ENCODE measurements around the gene PSMG3. TPM values are rescaled to one million over a fixed set of nuclear protein-coding genes. Genes with fewer than 3 reads are reported as not detected.

PSMG3 gene
- total RNA-seq, 1 donor from 2014 or later, result 13.3 TPM

DNA sequence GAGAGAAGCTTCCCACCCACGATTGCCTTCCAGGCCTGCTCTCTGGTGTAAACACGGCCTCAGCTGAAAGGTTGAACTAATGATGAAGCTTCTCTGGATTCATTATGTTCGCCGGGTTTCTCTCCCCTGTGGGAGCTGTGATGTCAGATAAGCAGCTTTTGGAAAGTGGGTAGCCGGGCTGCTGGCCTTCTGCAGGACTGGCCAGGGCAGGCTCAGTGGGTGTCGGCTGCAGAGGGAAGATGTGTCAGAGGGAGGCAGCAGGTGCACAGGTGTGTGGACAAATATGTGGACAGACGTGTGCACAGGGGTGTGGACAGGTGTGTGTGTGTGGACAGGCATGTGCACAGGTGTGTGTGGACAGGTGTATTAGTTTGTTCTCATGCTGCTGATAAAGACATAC, 28.5 kb upstream of the PSMG3 start:
- no peak for ATAC-seq
- DNase-seq (ENCODE audit: missing footprints), result peak; percentile 58
- intact Hi-C loops (cut with DNase I), result no loop called here

DNA sequence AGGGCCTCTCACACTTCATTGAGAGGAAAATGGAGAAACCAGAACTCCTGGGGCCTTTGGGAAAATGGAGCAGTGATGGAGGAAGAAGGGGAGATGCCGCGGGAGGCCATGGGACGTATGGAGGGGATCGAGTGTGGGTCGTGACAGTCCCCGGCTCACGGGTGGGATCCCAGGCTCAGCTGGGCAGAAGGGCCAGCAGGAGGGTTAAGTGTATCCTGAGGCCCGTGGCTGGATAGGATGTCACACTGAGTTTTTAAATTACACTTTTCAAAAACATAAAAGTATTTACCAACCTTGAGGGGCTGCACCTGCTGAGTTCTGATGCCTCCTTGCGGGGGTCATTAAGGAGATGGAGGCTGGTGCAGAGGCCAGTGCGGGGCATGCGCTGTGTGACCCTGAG, 28.0 kb upstream of the PSMG3 start:
- ATAC-seq, result no peak
- no peak for DNase-seq (ENCODE audit: missing footprints)
- intact Hi-C loops (cut with DNase I), result no loop called here

DNA sequence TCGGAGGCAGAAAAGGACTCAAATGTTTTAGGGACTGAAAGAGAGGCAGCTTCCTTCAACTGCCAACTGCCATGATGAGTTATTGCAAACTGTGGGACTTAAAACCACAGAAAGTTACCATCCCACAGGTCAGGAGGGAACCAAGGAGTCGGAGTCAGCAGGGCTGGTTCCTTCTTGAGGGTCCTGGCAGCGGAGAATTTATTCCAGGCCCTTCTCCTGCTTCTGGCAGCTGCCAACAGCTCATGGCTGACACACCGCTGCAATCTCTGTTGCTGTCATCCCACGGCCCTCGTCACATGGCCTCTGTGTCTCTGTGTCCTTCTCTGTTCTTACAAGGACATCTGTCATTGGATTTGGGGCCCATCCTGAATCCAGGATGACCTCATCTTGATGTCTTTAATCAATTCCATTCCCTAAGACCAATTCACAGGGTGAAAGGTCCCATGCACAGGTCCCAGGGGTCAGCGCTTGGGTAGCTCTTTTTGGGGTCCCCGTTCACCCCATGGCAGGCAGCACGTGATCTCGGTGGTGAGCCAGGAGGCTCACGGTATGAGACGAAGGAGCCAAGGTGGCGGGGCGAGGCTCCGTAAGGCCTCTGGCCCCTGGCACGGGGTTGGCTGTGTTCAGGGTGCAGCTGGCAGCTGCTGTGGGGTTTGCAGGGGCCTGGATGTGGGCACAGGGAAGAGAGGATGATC, 27.4 kb upstream of the PSMG3 start:
- intact Hi-C loops (cut with DNase I), result no loop called here
- ATAC-seq (no peak), DNase-seq (ENCODE audit: missing footprints) (peak; percentile 33)

DNA sequence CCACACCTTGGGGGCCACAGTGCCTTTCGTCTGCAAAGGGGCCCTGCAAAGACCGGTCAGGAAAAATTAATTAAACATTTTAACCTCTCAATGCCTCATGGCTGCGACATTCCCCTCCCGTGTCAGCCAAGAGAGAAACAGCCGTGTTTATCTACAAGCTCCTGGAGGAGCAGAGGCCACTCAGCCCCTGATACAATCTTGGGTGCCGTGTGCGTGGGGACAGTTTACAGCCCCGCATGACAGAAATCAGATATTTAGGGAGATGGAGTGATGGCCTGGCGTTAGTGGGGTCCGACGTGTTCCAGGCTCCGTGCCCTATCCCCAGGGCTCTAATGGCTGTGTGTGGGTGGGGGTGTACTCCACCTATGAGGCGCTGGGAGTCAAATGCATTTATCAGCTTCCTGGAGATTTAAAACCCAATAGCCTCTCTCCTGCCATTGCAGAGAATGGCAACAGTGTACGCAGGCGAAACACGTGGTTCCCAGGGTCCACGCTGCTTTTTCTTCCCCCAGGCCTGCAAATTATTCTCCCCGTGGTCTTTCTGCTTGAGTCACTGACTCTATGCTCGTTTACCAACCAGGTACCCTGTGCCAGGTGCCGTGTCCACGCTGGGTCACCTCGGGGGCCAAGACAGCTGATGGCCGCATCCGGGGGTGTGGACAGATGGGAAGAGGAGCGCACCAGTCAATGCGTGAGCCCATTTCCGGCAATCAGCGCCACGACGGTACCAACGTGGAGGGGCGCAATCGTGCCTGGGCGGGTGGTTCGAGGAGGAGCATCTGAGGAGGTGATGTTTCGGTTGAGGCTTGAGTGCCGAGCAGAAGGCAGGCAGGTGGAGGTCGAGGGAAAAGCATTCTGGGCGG, 26.6 kb upstream of the PSMG3 start:
- intact Hi-C loops (cut with DNase I), result no loop called here
- ATAC-seq (no peak), DNase-seq (ENCODE audit: missing footprints) (peak; percentile 23)

DNA sequence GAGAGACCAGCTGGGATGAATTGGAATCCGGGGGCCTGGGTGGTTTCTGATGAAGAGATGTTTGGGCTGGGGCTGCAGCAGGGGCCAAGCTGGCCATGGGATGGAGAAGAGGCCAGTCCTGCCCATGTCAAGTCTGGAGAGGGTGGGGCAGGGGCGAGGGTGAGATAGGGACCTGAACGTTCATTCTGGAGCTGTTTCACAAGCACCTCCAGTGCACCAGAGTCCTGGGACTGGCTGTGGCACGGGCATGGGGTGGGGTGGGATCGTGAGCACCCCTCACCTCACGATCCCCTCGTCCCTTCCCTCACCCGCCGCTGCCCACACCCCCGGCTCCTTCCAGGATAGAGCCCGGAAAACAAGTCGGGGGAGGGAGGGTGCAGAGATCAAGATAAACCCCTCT, 25.8 kb upstream of the PSMG3 start:
- ATAC-seq, result no peak
- intact Hi-C loops (cut with DNase I), result no loop called here

DNA sequence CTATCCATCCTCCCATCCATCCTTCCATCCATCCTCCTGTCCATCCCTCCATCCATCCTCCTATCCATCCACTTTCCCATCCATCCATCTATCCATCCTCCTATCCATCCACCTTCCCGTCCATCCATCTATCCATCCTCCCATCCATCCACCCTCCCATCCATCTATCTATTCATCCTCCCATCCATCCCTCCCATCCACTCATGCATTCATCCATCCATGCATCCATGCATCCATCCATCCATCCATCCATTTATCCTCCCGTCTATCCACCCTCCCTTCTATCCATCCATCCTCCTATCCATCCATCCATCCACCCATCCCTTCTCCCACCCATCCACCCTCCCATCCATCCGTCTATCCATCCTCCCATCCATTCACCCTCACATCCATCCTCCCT, 25.2 kb upstream of the PSMG3 start:
- ATAC-seq, result no peak
- DNase-seq (ENCODE audit: missing footprints), result no peak
- intact Hi-C loops (cut with DNase I), result no loop called here

More for the DNA sequence above, 25.8 kb upstream of the PSMG3 start:
- peak; percentile 15 for DNase-seq (ENCODE audit: missing footprints)

DNA sequence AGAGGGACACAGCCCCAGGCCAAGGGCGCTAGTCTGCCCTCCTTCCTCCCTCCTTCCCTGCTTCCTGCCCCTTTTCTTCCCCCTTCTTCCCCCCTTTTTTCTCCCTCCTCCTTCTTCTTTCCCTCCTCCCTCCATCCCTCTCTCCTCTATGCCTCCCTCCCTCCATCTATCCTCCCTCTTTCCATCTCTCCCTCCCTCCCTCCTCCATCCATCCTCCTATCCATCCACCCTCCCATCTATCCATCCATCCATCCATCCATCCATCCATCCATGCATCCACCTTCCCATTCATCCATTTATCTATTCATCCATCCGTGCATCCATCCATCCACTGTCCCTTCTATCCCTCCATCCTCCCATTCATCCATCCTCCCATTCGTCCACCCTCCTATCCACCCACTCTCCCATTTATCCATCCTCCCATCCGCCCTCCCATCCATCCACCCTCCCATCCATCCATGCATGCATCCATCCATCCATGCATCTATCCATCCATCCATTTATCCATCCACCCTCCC, 24.1 kb upstream of the PSMG3 start:
- ATAC-seq (no peak), DNase-seq (ENCODE audit: missing footprints) (no peak)
- intact Hi-C loops (cut with DNase I), result no loop called here

DNA sequence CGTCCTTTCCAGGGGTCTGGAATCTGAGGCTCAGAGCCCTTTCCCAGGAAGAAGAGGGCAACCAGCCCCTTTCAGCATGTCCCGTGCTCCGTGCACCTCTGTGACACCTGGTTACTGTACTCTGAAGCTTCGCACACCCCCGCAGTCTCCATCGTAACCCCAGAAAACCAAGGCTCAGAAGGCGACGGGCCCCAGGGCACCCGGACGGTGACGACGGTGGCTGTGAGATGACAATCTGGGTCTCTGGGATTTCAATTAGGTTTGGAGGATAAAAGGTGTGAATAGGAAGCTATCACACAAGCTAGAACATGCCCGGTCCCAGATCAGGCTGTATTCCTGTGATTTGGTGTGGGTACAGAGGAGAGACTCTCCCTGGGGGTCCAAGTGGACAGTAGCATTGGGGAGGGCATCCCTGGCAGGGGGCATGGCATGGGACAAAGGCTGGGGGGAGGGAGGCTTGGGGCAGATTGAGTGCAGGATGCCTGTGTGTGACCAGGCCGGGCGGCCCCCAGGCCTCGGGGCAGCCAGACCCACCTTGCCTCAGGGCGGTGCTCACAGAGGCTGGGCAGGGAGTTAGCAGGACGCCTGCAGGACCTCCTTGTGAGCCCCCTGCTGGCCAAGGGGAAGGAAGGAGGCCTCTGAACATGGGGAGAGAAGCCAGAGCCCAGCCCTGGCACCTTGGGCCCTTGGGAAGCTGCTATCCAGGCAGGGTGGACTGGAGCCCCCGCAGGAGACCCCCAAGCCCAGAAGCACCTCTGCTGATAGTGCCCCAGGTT, 23.4 kb upstream of the PSMG3 start:
- DNase-seq (ENCODE audit: missing footprints) (peak; percentile 57), ATAC-seq (no peak)
- intact Hi-C loops (cut with DNase I), result no loop called here

DNA sequence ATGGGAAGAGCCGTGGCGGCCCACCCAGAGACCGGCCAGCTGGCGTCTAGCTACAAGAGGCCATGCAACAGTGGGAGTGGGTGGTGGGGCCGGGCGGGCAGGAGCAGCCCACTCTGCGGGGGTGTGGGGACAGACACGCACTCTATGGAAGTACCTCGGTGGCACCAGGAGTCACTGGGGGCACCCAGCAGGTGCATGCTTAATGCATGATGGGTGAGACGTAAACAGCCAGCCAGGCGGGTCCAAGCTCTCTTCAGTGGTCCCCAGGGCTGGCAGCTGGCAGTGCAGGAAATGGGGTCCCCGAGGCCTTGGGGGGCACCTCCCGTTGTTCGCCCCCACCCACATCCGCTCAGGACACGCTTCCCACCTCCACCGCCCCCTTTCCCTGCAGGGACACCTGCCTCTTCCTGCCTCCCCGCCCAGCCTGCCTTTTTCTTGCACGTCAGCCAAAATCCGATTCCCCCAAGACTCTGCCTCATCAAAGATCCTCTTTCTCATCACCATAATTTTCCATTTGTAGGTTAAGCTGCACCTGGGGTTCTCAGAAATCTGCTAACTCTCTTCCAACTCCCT, 22.6 kb upstream of the PSMG3 start:
- intact Hi-C loops (cut with DNase I), result no loop called here
- ATAC-seq (no peak), DNase-seq (ENCODE audit: missing footprints) (peak; percentile 37)

DNA sequence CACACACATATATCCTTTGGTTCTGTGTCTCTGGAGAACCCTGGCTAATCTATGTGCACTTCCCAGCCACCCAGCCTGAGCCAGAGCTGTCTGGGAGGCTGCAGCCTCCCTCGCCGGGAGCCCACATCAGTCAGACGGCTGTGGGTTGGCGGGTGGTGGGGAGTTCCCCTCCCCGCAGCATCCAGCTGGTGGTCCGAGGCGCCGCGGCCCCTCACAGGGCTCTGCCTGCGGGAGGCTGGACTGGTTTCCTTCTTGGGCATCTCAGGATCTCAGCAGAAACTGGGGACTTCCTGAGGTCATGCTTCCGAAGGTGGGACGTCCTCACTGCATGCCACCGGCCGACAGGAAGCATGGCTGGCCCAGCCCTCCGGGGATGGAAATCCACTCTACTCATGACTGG, 22.0 kb upstream of the PSMG3 start:
- DNase-seq (ENCODE audit: missing footprints), result peak; percentile 31
- intact Hi-C loops (cut with DNase I), result no loop called here
- ATAC-seq, result no peak

DNA sequence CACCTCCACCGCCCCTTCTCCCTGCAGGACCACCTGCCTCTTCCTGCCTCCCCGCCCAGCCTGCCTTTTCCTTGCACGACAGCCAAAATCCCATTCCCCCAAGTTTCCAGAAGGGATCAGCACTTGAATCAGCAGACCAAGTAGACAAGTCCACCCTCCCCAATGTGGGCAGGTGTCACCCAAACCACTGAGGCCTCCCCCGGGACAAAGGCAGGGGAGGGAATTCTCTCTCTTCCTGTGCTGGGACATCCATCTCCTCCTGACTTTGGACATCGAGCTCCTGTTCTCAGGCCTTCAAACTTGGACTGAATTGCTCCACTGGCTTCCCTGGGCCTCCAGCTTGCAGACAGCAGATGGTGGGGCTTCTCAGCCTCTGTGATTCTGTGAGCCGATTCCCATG, 21.6 kb upstream of the PSMG3 start:
- ATAC-seq (no peak), DNase-seq (ENCODE audit: missing footprints) (no peak)
- intact Hi-C loops (cut with DNase I), result no loop called here

DNA sequence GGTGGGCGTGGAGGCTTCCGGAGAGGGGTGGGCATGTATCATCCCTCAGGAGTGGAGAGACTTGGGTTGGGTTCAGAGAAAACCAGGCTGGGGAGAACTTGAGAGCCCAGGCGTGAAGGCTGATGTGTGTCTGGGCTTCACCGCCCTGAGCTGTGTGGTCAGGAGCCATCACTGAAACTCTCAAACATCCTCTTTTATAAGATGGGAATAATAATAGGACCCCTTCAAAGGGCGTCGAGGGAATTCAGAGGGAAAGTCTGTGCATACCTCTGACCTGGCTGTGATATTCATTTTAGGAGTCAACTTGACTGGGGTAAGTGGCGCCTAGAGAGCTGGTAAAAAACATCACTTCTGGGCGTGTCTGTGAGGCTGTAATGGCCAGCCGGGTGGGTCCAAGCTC, 21.1 kb upstream of the PSMG3 start:
- DNase-seq (ENCODE audit: missing footprints) (peak; percentile 8), ATAC-seq (no peak)
- intact Hi-C loops (cut with DNase I), result no loop called here

DNA sequence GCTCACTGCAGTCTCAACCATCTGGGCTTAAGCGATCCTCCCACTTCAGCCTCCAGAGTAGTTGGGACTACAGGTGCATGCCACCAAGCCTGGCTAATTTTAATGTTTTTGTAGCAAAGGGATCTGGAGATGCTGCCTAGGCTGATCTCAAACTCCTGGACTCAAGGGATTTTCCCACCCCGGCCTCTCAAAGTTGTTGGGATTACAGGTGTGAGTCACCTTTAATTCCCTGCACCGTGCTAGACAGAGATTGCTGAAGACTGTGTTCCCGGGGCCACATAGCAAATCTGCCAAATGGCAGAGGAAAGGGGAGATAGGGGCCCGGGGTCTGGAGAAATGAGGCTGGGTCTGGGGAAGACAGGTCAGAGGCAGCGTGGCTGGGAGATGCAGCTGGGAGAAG, 20.6 kb upstream of the PSMG3 start:
- ATAC-seq (no peak), DNase-seq (ENCODE audit: missing footprints) (no peak)
- intact Hi-C loops (cut with DNase I), result no loop called here

DNA sequence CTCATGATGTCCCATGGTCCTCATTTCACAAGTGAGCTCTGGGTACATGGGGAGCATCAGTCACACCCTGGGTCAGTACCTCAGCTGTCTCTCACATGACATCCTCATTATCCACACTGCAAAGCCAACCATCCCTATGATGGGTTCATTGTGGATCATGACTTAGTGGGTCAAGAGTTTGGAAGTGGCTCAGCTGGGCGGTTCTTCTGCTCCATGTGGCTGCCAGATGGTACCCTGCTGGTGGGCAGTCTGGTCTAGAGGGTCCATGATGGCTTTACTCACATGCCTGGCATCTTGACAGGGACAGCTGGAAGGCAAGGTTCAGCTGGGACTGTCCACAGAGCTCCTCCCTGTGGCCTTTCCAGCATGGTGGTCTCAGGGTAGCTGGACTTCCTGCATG, 19.1 kb upstream of the PSMG3 start:
- intact Hi-C loops (cut with DNase I), result no loop called here
- no peak for ATAC-seq

DNA sequence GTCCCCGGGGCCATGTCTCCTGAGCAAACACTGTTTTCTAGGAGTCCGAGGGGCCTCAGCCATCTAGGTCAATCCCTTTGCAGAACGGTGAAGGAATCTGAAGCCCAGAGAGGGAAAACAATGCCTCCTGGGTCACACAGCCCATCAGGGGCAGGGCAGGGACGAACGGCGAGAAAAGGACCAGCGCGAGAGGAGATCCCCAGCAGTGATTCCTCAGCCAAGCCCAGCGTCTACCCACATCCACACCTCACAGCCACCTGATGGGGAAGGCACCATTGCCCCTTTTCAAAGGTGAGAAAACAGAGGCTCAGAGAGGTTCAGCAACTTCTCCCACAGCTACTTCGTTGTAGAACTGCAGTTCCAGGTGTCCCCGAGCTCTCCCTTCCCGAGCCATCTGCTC, 17.9 kb upstream of the PSMG3 start:
- DNase-seq (ENCODE audit: missing footprints), result no peak
- ATAC-seq, result no peak
- intact Hi-C loops (cut with DNase I), result no loop called here

More for the DNA sequence above, 19.1 kb upstream of the PSMG3 start:
- DNase-seq (ENCODE audit: missing footprints), result peak; percentile 16

DNA sequence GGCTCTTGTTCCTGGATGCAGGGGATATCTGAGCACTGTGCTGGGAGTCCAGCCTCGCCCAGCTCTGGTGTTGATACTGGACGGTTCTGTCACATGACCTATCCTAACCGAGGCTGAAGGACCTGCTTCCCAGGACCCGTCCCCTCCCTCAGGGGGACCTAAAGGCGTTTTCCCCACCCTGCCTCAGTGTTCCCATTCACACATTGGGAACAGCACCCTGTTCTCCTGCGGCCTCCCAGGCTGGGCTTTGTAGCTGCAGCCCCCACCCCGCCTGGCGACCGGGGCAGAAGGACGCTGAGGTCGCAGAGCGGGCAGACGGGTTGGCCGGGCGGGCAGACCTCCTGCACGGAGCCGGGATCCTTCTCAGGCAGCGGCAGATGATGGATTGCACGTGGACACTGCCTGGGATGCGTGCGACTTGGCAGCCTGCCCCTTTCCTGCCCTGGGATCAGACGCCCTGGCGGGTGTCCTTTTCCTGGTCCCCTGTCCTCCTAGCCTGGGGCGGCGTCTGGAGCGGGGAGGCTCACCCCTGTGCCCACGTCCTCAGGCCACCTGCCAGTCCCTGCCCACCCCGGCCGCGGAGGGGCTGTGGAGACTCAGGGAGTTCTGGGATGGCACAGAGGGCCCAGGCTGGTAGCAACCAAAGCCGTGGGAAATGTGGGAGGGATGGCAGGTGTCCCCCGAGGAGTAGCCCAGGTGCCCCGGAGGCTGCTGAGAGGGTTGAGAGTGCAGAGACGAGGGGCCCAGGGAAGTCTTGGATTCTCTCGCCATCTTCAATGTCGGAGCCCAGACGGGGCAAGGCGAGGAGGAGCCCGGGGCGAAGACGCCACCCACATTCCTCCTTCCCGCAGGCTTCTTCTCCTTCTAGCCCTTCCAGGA, 17.2 kb upstream of the PSMG3 start:
- peak; percentile 48 for DNase-seq (ENCODE audit: missing footprints)
- intact Hi-C loops (cut with DNase I), result no loop called here
- ATAC-seq, result peak; percentile 24

DNA sequence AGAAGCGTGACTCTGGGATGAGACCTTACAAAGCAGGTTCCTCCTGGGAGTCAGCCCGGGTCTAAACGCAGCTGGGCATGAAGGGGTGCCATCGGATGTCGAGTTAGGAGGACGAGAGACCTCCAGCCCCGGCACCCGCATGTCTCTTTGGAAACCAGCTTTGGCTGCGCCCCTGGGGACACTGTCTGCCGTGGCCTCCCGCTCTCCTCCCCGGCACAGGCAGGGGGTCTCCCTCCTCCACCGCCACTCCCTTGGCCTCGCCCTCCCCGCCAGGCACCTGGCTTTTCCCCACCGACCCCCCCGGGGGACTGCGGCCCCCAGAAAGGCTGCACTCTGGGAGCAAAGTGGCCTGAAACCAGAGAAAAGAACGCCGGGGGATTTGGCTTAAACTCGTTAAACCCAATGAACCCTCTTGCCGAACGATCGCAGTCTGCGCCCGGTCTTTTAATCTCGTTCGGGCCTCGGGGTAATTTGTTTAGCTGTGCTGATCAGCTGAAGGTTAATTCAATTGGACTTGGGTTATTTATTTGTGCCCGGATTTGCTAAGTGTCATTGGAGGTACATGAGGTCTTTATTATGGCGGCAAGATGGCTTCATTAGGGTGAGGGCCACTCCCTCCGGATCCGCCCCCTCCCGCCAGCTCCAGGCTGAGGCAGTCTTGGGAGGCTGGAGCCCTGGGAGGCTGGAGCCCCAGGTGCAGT, 16.4 kb upstream of the PSMG3 start:
- intact Hi-C loops (cut with DNase I), result no loop called here
- peak; percentile 26 for DNase-seq (ENCODE audit: missing footprints)
- ATAC-seq, result no peak
